Thyroid gland (tissue), 4 donors: ENCODE data around the gene NXNL2.

Experiments used
- POLR2A ChIP-seq, 2 donors: fragments of 450-650 bp; IDR thresholded peaks; one replicate each; pipeline ENCODE4 v1.6.1; 2017; ENCODE audit warnings: antibody characterized with exemption in 2 of 2, mild to moderate bottlenecking in 2 of 2, moderate library complexity in 1 of 2
- TF ChIP-seq, protein P1 (sequence below), 6 experiments: fragments of 200-600 bp in 3 of 6; fragments of 450-650 bp in 3 of 6; sonication (generic) in 3 of 6; IDR thresholded peaks; one replicate each; pipeline ENCODE4 v1.5.1; 2016 to 2019; ENCODE audit warnings: antibody characterized with exemption in 6 of 6, mild to moderate bottlenecking in 2 of 6, inconsistent platforms in 1 of 6, moderate library complexity in 1 of 6

DNA sequence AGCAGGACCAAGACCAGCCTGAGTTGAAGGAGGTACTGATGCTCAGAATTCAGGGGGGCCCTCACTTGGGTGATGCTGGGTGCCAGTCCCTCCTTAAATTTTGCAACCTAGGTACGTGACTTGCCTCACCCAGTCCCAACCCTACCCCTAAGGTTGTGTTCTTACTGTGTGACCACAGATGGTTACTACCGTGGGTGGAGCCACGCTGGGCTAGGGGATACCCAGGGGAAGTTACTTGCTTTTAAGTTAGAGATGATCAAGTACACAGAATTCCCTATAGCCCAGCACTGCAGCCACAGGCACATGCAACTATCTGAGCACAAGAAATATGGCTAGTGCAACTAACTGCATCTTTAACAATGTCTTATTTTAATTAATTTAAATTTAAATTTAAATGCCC is 32.9 kb downstream of the NXNL2 start:
- TF ChIP-seq, protein P1, sequence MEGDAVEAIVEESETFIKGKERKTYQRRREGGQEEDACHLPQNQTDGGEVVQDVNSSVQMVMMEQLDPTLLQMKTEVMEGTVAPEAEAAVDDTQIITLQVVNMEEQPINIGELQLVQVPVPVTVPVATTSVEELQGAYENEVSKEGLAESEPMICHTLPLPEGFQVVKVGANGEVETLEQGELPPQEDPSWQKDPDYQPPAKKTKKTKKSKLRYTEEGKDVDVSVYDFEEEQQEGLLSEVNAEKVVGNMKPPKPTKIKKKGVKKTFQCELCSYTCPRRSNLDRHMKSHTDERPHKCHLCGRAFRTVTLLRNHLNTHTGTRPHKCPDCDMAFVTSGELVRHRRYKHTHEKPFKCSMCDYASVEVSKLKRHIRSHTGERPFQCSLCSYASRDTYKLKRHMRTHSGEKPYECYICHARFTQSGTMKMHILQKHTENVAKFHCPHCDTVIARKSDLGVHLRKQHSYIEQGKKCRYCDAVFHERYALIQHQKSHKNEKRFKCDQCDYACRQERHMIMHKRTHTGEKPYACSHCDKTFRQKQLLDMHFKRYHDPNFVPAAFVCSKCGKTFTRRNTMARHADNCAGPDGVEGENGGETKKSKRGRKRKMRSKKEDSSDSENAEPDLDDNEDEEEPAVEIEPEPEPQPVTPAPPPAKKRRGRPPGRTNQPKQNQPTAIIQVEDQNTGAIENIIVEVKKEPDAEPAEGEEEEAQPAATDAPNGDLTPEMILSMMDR (IDR thresholded peaks at IDR 0.05) = no peak
- no peak for TF ChIP-seq POLR2A (IDR thresholded peaks at IDR 0.05)
